ENCODE results near the gene SLC10A3.

Gene SLC10A3

GRCh38 chrX:154488336-154489075 is 1.9 kb downstream of the SLC10A3 start:
- TF ChIP-seq EGR1 (IDR thresholded peaks at IDR 0.05) (no peak), EP300 (IDR thresholded peaks at IDR 0.05; ENCODE audit: borderline replicate concordance) (no peak), TCF12 (IDR thresholded peaks at IDR 0.05; ENCODE audit: low read depth) (no peak), CEBPB (IDR thresholded peaks at IDR 0.05) (no peak), TAF1 (IDR thresholded peaks at IDR 0.05; ENCODE audit: low read depth) (no peak), NFIC (IDR thresholded peaks at IDR 0.05) (no peak)

DNA sequence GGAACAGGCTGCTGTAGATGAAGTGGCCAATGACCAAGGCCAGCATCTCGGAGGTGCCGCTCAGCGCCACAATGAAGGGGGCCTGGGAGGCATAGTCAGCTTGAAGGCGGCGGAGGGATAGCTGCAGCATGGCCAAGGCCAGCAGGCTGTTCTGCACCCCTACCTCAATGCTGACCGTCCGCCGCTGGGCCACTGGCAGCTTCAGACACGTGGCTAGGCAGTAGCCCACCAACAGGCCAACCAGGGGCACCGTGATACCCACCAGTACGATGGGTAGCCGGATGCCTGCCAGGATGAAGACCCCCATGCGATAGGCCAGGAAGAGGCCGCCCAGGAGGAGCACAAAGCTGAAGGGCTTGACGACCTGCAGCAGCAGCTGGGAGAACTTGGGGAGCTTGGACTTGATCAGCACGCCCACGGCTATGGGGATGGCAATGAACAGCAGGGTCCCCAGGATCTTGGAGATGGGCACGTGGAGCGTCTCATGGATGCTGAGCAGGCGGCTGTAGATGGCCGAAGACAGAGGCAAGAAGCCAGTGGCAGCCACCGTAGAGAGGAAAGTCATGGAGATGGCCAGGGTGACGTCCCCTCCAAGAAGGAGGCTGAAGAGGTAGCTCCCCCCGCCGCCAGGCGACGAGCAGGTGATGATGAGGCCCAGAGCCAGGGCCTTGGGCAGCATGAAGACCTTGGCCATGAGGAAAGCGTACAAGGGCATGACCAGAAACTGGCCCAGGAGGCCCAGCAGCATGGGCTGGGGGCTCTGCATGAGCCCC is 2.7 kb downstream of the SLC10A3 start:
- TF ChIP-seq CEBPB (IDR thresholded peaks at IDR 0.05) (no peak), YY1 (IDR thresholded peaks at IDR 0.05; ENCODE audit: low read depth) (no peak), TAF1 (IDR thresholded peaks at IDR 0.05; ENCODE audit: low read depth) (no peak), EGR1 (IDR thresholded peaks at IDR 0.05) (no peak), RAD21 (IDR thresholded peaks at IDR 0.05; ENCODE audit: low read depth) (no peak), TCF12 (IDR thresholded peaks at IDR 0.05; ENCODE audit: low read depth) (no peak), TEAD4 (IDR thresholded peaks at IDR 0.05) (no peak), ZBTB7A (IDR thresholded peaks at IDR 0.05; ENCODE audit: low read depth) (no peak), USF1 (IDR thresholded peaks at IDR 0.05) (no peak), NFIC (IDR thresholded peaks at IDR 0.05) (no peak), FOXM1 (IDR thresholded peaks at IDR 0.05; ENCODE audit: borderline replicate concordance, low read depth) (no peak), MAX (IDR thresholded peaks at IDR 0.05) (no peak)
- TF ChIP-seq, protein P1, sequence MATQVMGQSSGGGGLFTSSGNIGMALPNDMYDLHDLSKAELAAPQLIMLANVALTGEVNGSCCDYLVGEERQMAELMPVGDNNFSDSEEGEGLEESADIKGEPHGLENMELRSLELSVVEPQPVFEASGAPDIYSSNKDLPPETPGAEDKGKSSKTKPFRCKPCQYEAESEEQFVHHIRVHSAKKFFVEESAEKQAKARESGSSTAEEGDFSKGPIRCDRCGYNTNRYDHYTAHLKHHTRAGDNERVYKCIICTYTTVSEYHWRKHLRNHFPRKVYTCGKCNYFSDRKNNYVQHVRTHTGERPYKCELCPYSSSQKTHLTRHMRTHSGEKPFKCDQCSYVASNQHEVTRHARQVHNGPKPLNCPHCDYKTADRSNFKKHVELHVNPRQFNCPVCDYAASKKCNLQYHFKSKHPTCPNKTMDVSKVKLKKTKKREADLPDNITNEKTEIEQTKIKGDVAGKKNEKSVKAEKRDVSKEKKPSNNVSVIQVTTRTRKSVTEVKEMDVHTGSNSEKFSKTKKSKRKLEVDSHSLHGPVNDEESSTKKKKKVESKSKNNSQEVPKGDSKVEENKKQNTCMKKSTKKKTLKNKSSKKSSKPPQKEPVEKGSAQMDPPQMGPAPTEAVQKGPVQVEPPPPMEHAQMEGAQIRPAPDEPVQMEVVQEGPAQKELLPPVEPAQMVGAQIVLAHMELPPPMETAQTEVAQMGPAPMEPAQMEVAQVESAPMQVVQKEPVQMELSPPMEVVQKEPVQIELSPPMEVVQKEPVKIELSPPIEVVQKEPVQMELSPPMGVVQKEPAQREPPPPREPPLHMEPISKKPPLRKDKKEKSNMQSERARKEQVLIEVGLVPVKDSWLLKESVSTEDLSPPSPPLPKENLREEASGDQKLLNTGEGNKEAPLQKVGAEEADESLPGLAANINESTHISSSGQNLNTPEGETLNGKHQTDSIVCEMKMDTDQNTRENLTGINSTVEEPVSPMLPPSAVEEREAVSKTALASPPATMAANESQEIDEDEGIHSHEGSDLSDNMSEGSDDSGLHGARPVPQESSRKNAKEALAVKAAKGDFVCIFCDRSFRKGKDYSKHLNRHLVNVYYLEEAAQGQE (IDR thresholded peaks at IDR 0.05; ENCODE audit: low read depth): no peak

- TF ChIP-seq EP300 (IDR thresholded peaks at IDR 0.05; ENCODE audit: borderline replicate concordance) (0 out of 2 replicates have a peak, but pooled peaks have one; percentile 24), RAD21 (IDR thresholded peaks at IDR 0.05; ENCODE audit: low read depth) (no peak), USF1 (IDR thresholded peaks at IDR 0.05) (no peak), CREB1 (IDR thresholded peaks at IDR 0.05; ENCODE audit: low read depth) (no peak), ZBTB7A (IDR thresholded peaks at IDR 0.05; ENCODE audit: low read depth) (peak; percentile 85), TEAD4 (IDR thresholded peaks at IDR 0.05) (0 out of 2 replicates have a peak, but pooled peaks have one; percentile 17), NFIC (IDR thresholded peaks at IDR 0.05) (no peak), FOXM1 (IDR thresholded peaks at IDR 0.05; ENCODE audit: borderline replicate concordance, low read depth) (no peak), MAX (IDR thresholded peaks at IDR 0.05) (peak; percentile 50; the same call in 1 of the 2 replicates), CEBPB (IDR thresholded peaks at IDR 0.05) (no peak; the same call in 1 of the 2 replicates), YY1 (IDR thresholded peaks at IDR 0.05; ENCODE audit: low read depth) (no peak), TAF1 (IDR thresholded peaks at IDR 0.05; ENCODE audit: low read depth) (no peak), EGR1 (IDR thresholded peaks at IDR 0.05) (peak; percentile 88), TCF12 (IDR thresholded peaks at IDR 0.05; ENCODE audit: low read depth) (peak; percentile 53; the same call in 1 of the 2 replicates)
- TF ChIP-seq, protein P1 (IDR thresholded peaks at IDR 0.05; ENCODE audit: low read depth): no peak
These were observed 3.8 kb downstream of the SLC10A3 start, which contains the start of gene UBL4A for GRCh38 chrX:154486396-154487207. Gene UBL4A, minus strand, starts transcription at chrX:154486615. Its CDS starts 31 bp downstream, at chrX:154486584.

- peak; percentile 27 for TF ChIP-seq USF1 (IDR thresholded peaks at IDR 0.05)
- no peak for TF ChIP-seq MAX (IDR thresholded peaks at IDR 0.05)
These were observed 4.4 kb downstream of the SLC10A3 start for GRCh38 chrX:154486052-154486395.

Data from Ishikawa (cell line).